ENCODE measurements around the gene BOD1.

The BOD1 gene

GRCh38 chr5:173631478-173631877 lies 15.0 kb upstream of the BOD1 start:
- H3K9me3 ChIP-seq (ENCODE audit: low read length): no peaks in the 10 kb centered on the region
- no peak overlapping the region for H2AFZ ChIP-seq (ENCODE audit: low read depth, low read length)
- no peaks in the 10 kb centered on the region for H3K27me3 ChIP-seq (ENCODE audit: insufficient read depth, low read length)
- peaks cover 14% of the 10 kb centered on the region for H3K4me1 ChIP-seq (ENCODE audit: insufficient read depth, low read length)
- H3K36me3 ChIP-seq (ENCODE audit: insufficient read depth, low read length): no peaks in the 10 kb centered on the region
- no peak overlapping the region for H3K4me3 ChIP-seq (ENCODE audit: low read length)

GRCh38 chr5:173630724-173631365 lies 14.4 kb upstream of the BOD1 start:
- H3K9me3 ChIP-seq (ENCODE audit: low read length): no peaks in the 10 kb centered on the region
- H3K4me1 ChIP-seq (ENCODE audit: insufficient read depth, low read length): peaks cover 14% of the 10 kb centered on the region
- H3K36me3 ChIP-seq (ENCODE audit: insufficient read depth, low read length): no peaks in the 10 kb centered on the region
- H2AFZ ChIP-seq (ENCODE audit: low read depth, low read length): no peak overlapping the region
- no peak overlapping the region for H3K4me3 ChIP-seq (ENCODE audit: low read length)
- no peaks in the 10 kb centered on the region for H3K27me3 ChIP-seq (ENCODE audit: insufficient read depth, low read length)

GRCh38 chr5:173629628-173630027 lies 13.2 kb upstream of the BOD1 start:
- Histone ChIP-seq H3K4me3 (ENCODE audit: low read length) (no peak overlapping the region), H3K4me1 (ENCODE audit: insufficient read depth, low read length) (peaks cover 14% of the 10 kb centered on the region)

GRCh38 chr5:173628501-173628900 lies 12.1 kb upstream of the BOD1 start:
- no peak overlapping the region for H3K4me3 ChIP-seq (ENCODE audit: low read length)
- H3K36me3 ChIP-seq (ENCODE audit: insufficient read depth, low read length): no peaks in the 10 kb centered on the region
- H3K4me1 ChIP-seq (ENCODE audit: insufficient read depth, low read length): peaks cover 14% of the 10 kb centered on the region
- no peaks in the 10 kb centered on the region for H3K27me3 ChIP-seq (ENCODE audit: insufficient read depth, low read length)
- no peak overlapping the region for H2AFZ ChIP-seq (ENCODE audit: low read depth, low read length)
- H3K9me3 ChIP-seq (ENCODE audit: low read length): no peaks in the 10 kb centered on the region

More at GRCh38 chr5:173629628-173630027, 13.2 kb upstream of the BOD1 start:
- Histone ChIP-seq H2AFZ (ENCODE audit: low read depth, low read length) (no peak overlapping the region), H3K9me3 (ENCODE audit: low read length) (no peaks in the 10 kb centered on the region), H3K36me3 (ENCODE audit: insufficient read depth, low read length) (no peaks in the 10 kb centered on the region), H3K27me3 (ENCODE audit: insufficient read depth, low read length) (no peaks in the 10 kb centered on the region)

GRCh38 chr5:173627860-173628392 lies 11.5 kb upstream of the BOD1 start:
- Histone ChIP-seq H3K36me3 (ENCODE audit: insufficient read depth, low read length) (no peaks in the 10 kb centered on the region), H3K27me3 (ENCODE audit: insufficient read depth, low read length) (no peaks in the 10 kb centered on the region), H3K4me1 (ENCODE audit: insufficient read depth, low read length) (peaks cover 14% of the 10 kb centered on the region), H3K9me3 (ENCODE audit: low read length) (no peaks in the 10 kb centered on the region), H3K4me3 (ENCODE audit: low read length) (no peak overlapping the region), H2AFZ (ENCODE audit: low read depth, low read length) (peak overlapping the region; percentile 82)

GRCh38 chr5:173627271-173627670 lies 10.8 kb upstream of the BOD1 start:
- no peak overlapping the region for H3K4me3 ChIP-seq (ENCODE audit: low read length)
- H3K27me3 ChIP-seq (ENCODE audit: insufficient read depth, low read length): no peaks in the 10 kb centered on the region
- H3K36me3 ChIP-seq (ENCODE audit: insufficient read depth, low read length): no peaks in the 10 kb centered on the region
- H3K9me3 ChIP-seq (ENCODE audit: low read length): no peaks in the 10 kb centered on the region
- H3K4me1 ChIP-seq (ENCODE audit: insufficient read depth, low read length): peaks cover 14% of the 10 kb centered on the region
- H2AFZ ChIP-seq (ENCODE audit: low read depth, low read length): peak overlapping the region; percentile 82

- Histone ChIP-seq H3K4me3 (ENCODE audit: low read length) (no peak overlapping the region), H2AFZ (ENCODE audit: low read depth, low read length) (no peak overlapping the region), H3K27me3 (ENCODE audit: insufficient read depth, low read length) (no peaks in the 10 kb centered on the region), H3K4me1 (ENCODE audit: insufficient read depth, low read length) (peaks cover 14% of the 10 kb centered on the region), H3K9me3 (ENCODE audit: low read length) (no peaks in the 10 kb centered on the region), H3K36me3 (ENCODE audit: insufficient read depth, low read length) (no peaks in the 10 kb centered on the region)
Observed at GRCh38 chr5:173626505-173626820, 10.0 kb upstream of the BOD1 start.

- Histone ChIP-seq H3K9me3 (ENCODE audit: low read length) (no peaks in the 10 kb centered on the region), H2AFZ (ENCODE audit: low read depth, low read length) (no peak overlapping the region), H3K4me3 (ENCODE audit: low read length) (no peak overlapping the region), H3K4me1 (ENCODE audit: insufficient read depth, low read length) (peaks cover 14% of the 10 kb centered on the region), H3K36me3 (ENCODE audit: insufficient read depth, low read length) (no peaks in the 10 kb centered on the region), H3K27me3 (ENCODE audit: insufficient read depth, low read length) (no peaks in the 10 kb centered on the region)
Observed at GRCh38 chr5:173625673-173626504, 9.4 kb upstream of the BOD1 start.

- Histone ChIP-seq H3K4me1 (ENCODE audit: insufficient read depth, low read length) (peaks cover 14% of the 10 kb centered on the region), H3K9me3 (ENCODE audit: low read length) (no peaks in the 10 kb centered on the region), H3K4me3 (ENCODE audit: low read length) (no peak overlapping the region), H3K36me3 (ENCODE audit: insufficient read depth, low read length) (no peaks in the 10 kb centered on the region), H2AFZ (ENCODE audit: low read depth, low read length) (no peak overlapping the region), H3K27me3 (ENCODE audit: insufficient read depth, low read length) (no peaks in the 10 kb centered on the region)
Observed at GRCh38 chr5:173625261-173625660, 8.8 kb upstream of the BOD1 start.

GRCh38 chr5:173624282-173624681 lies 7.8 kb upstream of the BOD1 start:
- H3K36me3 ChIP-seq (ENCODE audit: insufficient read depth, low read length): no peaks in the 10 kb centered on the region
- H3K27me3 ChIP-seq (ENCODE audit: insufficient read depth, low read length): no peaks in the 10 kb centered on the region
- H3K4me1 ChIP-seq (ENCODE audit: insufficient read depth, low read length): peaks cover 14% of the 10 kb centered on the region
- no peak overlapping the region for H3K4me3 ChIP-seq (ENCODE audit: low read length)
- H2AFZ ChIP-seq (ENCODE audit: low read depth, low read length): no peak overlapping the region
- no peaks in the 10 kb centered on the region for H3K9me3 ChIP-seq (ENCODE audit: low read length)

GRCh38 chr5:173623789-173624188 lies 7.3 kb upstream of the BOD1 start:
- no peak overlapping the region for H2AFZ ChIP-seq (ENCODE audit: low read depth, low read length)
- H3K27me3 ChIP-seq (ENCODE audit: insufficient read depth, low read length): no peaks in the 10 kb centered on the region
- no peak overlapping the region for H3K4me3 ChIP-seq (ENCODE audit: low read length)
- H3K9me3 ChIP-seq (ENCODE audit: low read length): no peaks in the 10 kb centered on the region
- peaks cover 14% of the 10 kb centered on the region for H3K4me1 ChIP-seq (ENCODE audit: insufficient read depth, low read length)
- no peaks in the 10 kb centered on the region for H3K36me3 ChIP-seq (ENCODE audit: insufficient read depth, low read length)

- H3K9me3 ChIP-seq (ENCODE audit: low read length): no peaks in the 10 kb centered on the region
Observed at GRCh38 chr5:173623296-173623771, 6.9 kb upstream of the BOD1 start.

GRCh38 chr5:173622183-173623047 lies 6.0 kb upstream of the BOD1 start:
- no peaks in the 10 kb centered on the region for H3K9me3 ChIP-seq (ENCODE audit: low read length)
- no peaks in the 10 kb centered on the region for H3K27me3 ChIP-seq (ENCODE audit: insufficient read depth, low read length)
- no peak overlapping the region for H3K4me3 ChIP-seq (ENCODE audit: low read length)
- no peaks in the 10 kb centered on the region for H3K36me3 ChIP-seq (ENCODE audit: insufficient read depth, low read length)
- peaks cover 2% of the 10 kb centered on the region for H3K4me1 ChIP-seq (ENCODE audit: insufficient read depth, low read length)
- H2AFZ ChIP-seq (ENCODE audit: low read depth, low read length): no peak overlapping the region

More at GRCh38 chr5:173623296-173623771, 6.9 kb upstream of the BOD1 start:
- Histone ChIP-seq H2AFZ (ENCODE audit: low read depth, low read length) (no peak overlapping the region), H3K4me3 (ENCODE audit: low read length) (no peak overlapping the region), H3K36me3 (ENCODE audit: insufficient read depth, low read length) (no peaks in the 10 kb centered on the region), H3K27me3 (ENCODE audit: insufficient read depth, low read length) (no peaks in the 10 kb centered on the region), H3K4me1 (ENCODE audit: insufficient read depth, low read length) (peaks cover 12% of the 10 kb centered on the region)

All from neuron (in vitro differentiated cells).